ENCODE data around the gene PRDM13.
"Not testable (repeated sequence)": the region's sequence is repeated elsewhere in the genome, so short reads cannot be mapped to it uniquely, and the experiment has no call there.

Gene PRDM13

DNA sequence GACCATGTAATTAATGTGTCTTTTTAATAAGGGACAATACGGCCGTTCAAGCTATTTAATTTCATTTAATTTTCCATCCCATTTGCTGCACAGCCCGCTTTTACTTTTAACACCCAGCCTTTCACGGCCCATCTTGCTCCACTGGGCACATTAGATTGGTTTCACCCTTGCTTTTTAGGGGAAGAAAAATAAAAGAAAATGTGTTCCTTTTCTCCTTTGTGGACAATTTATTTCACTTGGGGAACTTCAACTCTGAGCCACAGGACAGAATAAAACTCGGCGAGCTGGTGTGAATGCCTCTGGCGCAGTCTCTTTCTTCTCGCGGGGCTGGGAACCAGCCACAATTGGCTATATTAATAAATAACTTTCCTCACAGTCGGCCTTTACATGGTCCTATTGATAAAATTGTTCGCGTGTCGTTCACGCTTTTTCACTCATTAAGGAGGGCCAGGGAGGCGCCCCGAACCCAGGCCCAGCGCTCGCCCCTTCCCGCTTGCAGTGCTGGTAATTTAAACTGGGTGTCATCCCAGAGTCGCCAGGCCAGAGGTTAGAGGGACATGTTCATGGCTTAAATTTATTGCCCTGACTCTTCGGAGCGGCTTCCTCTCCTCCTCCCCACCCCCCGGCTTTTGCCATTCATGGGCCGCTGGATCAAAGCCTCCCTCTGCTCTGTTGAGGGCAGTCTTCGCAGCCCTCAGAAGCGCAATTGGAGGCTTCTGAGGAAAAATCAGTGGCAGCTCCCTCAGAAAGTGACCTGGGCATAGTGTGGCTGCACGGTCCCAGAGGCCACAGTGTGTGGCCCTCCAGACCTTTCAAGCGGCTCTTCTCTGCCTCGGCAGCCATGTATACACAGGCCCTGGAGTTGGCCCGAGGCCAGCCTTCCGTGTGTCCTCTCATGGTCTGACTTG lies 2.2 kb upstream of the PRDM13 start:
- no peak for DNase-seq

DNA sequence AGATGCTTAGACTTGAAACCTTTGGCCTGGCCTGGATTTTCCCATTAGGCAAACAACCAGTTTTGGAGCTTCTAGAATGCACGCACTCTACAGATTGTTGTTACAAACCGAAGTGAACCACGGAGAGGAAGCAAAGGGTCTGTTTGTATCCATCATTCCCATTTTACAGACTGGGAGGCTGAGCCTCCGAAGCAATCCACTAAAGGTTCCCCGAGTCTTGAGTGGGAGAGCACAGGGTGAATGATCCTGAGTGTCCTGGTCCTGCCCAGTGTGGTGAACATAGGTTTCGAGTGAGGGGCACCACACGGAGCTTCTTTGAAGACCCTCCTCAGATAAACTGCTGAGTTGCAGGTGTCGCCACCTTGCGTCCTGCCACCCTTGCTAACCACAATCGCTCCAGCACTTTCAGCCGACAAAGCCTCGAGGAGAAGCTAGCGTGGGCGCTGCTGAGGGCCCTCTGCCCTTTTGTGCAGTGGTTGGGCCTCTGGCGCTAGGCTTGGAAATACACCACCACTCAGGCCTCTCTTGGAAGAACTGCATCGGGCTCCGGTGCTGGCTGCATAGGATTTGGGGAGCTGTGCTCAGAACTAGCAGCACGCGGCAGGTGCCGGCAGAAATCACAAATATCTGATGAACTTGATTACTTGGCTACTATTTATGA lies 1.4 kb upstream of the PRDM13 start:
- no peak for DNase-seq

DNA sequence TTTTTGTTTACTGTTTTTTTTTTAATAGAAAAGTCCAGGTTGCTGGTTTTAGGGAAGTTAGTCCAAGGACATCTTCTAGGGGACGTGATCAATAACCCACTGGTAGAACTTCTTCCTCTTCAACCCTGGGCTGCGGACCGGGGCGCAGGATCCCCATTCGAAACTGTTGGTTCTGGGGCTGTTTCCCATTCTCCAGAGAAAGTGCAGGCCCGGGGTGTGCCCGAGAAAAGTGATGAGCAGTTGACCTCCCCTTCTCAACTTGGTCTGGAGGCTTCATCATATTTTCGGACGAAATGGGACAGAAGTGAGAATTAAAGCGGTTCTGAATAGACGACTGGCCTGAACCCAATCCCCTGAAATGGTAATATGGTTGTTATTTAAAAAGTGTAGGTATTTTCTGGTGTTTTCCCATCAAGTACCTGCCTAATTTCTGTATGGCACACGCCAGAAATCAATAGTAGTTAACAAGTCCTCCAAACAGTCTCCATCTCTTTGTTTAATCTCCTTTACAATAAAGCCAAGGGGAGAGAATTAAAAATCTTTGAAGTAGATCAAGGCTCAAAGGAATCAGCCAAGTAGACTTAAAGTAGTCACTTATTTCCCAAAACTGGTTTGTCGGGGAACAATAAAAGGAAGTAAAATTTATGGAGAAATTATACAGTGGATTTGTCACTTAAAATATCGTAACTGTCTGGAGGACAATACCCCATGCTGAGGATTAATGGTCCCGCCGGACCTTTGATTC lies 550 bp upstream of the PRDM13 start:
- DNase-seq = no peak

DNA sequence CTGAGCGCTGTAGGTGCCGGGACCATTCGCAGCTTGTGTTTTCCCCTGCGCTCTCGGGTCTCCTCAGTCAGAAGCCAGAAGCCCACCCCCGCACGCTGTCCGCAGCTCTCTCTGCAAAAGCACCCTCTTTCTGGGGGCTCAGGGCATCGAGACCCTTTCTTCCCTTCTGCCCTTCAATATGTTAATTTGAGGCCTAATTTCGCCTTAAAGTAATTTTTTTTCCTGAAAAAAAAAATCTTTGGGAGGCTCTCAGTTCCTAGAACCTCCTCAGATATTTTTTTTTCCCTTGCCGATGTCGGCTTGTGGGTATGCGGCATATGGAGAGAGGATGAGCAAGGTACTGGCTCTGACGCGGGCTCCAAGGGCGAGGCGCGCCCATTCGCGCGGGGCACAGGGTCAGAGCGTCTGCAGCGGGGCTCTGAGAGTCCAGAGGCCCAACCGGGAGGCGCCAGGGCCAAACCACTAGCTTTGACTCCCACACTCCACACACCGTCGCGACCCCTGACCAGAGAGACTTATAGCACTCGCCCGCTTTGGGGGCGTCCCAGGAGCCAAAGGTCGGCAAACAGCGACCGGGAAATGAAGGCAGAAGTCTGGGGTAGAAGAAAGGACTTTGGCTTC lies 893 bp downstream of the PRDM13 start:
- no peak for DNase-seq

DNA sequence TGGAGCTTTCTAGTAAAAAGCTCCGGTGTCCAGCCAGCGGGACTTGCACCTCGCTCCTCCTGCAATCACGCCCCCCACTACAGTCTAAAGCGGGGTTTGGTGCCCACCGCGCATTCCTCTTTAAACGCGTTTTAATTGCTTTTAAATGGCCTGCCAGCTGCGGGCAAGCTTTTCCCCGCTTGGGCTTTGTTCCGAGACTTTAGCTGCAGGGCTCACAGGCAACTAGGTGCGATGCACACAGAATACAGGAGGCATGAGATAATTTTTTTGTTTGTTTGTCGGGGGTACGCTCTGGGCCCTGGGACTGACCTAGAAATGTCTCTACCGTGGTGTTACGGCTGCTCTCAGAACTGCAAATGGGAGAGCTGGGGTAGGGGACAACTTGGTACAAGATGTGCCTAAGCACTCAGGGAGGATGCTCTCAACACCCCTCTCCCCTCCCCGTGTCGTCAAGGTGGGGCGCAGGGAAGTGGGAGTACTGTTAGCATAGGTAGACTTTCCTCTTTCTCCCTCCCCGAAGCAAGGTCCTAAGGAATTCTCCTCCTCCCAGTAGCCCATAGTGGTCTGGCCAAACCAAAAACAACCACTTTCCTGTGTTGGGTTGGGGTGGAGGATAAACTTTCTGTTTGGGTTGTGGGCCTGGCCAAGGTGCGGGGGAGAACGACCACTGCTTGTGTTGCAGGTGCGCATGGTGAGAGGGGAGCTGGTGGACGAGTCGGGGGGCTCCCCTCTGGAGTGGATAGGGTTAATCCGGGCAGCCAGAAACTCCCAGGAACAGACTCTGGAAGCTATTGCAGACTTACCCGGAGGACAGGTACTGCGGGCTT lies 1.6 kb downstream of the PRDM13 start:
- DNase-seq = no peak

DNA sequence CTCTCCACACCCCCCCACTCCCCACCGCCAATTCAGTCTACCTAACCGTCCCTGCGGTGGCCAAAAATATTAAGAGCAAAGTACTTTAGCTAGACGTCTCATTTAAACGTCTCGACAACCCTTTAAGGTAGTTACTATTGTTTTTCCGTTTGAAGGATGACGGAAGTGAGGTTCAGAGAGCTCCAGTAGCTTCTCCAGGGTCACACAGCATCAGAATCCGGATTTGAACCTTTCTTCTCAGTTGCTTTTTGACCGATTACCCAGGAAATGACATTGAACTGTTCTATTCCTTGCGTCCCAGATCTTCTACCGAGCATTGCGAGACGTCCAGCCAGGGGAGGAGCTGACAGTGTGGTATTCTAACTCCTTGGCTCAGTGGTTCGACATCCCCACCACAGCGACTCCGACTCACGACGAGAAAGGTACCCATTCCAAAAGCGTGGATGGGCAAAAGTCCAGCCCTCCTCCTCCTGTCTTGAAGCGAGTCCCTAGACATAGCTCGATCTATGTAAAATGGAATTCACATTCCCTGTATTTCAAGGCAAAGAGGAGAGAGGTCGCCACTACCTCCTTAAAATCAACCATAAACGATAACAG lies 2.4 kb downstream of the PRDM13 start:
- DNase-seq = no peak

DNA sequence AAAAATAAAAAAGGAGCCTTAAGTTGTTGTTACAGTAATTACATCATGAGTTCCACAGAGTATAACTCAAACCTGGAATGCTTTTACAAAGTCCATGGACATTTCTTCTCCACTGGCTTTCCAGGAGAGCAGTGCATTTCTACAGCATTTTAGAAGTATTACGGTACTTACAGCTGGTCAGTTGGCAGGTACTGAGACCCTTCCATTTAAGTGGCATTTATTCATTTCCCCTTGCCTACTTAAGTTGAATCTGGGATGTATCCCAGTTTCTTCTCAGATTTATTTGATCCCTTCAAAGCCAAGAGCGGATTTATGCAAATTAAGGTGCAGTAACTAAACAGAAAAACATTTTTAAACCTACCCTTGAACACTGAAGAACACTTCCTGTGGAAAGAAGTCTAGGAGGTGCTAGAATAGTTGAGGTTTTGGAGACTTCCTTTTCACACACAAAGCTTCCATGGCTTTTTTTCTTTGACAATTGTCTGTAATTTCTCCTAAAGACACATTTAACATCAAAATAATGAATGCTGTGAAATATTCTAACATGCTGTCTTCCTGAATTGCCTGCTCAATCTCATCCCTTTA lies 3.4 kb downstream of the PRDM13 start:
- DNase-seq = no peak

DNA sequence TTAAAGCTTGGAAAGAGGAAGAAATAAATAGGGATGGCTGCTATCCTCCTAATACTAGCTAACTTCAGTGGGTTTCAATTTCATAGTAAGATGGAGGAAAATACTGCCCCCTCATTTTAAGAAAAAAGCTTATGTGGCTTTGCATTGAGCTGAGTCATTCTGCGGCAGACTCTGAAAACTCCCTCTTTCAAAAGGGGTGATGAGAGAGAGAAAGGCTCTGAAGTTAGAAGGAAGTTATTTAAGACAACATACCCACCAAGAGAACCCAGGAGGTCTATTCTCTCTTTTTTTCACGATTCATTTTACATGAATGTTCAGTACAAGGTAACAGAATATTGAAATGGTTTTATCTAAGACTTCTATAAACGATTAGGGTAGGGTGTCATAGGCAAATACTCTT lies 4.5 kb downstream of the PRDM13 start:
- no peak for DNase-seq

DNA sequence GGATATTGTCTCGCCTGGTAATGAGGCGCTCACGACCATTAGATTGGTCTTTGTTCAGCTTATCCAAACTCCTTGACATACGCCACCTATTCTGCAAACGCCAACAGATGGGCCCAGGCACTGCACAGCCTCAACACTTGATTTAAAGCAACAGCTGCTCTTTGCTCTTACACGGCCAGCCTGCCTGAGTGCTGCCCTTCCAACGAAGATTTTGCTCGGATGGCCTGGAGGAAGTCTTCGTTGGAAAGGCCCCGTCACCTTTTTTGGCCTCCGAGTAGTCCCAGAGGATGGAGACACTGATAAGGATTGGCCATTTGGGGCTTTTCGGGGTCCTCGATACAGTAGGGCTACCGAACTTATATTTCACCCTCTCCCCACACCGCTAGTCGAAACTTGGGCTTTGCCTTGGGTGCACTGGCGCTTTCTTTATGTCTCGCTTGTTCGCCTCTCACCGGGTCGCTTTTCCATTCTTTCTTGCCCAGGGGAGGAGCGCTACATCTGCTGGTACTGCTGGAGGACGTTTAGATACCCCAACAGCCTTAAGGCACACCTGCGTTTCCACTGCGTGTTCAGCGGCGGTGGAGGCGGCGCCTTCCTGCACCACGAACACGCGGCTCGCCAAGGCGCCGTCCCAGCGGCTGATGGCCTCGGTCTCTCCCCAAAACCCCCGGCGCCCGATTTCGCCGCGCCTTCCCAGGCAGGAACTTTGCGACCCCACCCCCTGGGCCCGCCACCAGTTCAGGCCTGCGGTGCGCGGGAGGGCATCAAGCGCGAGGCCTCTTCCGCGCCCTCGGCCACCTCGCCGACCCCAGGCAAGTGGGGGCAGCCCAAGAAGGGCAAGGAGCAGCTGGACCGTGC lies 6.1 kb downstream of the PRDM13 start:
- no peak for DNase-seq

DNA sequence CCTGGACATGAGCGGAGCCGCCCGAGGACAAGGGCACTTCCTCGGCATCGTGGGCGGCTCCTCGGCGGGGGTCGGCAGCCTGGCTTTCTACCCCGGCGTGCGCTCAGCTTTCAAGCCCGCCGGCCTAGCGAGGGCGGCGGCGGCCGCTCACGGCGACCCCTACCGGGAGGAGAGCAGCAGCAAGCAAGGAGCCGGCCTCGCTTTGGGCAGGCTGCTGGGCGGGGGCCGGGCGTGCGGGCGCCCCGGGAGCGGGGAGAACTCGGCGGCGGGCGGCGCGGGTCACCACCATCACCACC lies 6.7 kb downstream of the PRDM13 start:
- no peak for DNase-seq

DNA sequence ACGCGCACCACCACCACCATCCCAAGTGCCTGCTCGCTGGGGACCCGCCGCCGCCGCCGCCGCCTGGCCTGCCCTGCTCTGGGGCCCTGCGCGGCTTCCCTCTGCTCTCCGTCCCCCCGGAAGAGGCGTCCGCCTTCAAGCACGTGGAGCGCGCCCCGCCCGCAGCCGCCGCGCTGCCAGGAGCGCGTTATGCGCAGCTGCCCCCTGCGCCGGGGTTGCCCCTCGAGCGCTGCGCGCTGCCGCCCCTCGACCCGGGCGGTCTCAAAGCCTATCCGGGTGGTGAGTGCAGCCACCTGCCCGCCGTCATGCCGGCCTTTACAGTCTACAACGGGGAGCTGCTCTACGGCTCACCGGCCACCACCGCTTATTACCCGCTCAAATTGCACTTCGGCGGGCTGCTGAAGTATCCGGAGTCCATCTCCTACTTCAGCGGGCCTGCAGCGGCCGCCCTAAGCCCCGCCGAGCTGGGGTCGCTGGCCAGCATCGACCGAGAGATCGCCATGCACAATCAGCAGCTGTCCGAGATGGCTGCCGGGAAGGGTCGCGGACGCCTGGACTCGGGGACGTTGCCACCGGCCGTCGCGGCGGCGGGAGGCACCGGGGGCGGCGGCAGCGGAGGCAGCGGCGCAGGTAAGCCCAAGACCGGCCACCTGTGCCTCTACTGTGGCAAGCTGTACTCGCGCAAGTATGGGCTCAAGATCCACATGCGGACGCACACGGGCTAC lies 7.2 kb downstream of the PRDM13 start:
- no peak for DNase-seq

DNA sequence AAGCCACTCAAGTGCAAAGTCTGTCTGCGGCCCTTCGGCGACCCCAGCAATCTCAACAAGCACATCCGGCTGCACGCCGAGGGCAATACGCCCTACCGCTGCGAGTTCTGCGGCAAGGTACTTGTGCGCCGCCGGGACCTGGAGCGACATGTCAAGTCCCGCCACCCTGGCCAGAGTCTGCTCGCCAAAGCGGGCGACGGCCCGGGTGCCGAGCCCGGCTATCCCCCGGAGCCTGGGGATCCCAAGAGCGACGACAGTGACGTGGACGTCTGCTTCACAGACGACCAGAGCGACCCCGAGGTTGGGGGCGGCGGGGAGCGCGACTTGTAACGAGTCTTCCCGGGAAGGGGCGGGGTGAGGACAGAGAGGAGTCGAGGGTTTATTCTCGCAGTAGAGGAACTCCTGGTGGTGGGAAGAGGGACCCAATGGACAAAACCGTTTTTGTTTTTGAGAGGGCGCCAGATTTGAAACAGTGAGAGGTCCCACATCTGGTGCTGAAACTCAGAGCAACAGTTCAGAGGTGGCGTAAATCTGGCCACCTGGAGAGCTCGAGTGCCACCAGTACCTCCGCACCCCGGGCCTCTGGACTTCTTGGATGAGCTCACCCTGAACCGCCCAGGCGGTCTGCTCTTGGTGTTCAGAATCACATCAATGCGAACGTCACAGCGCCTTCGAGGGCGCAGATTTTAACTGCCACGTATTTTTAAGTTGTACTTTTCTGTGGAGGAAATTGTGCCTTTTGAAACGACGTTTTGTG lies 8.0 kb downstream of the PRDM13 start:
- DNase-seq = no peak

DNA sequence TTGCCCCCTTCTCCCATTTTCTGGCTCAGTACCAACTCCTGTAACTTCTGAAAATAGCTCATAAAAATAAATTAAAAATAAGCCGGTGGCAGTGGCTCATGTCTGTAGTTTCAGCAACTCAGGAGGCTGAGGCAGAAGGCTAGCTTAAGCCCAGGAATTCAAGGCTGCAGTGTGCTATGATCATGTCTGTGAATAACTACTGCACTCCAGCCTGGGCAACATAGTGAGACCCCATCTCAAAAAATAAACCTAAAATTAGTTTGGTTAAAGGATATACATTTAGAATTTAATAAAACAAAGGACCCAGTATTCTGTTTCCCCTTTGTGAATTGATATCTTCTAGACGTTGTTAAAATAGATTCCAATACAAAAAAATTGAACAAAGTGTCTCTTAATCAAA lies 10.5 kb downstream of the PRDM13 start:
- no peak for DNase-seq

DNA sequence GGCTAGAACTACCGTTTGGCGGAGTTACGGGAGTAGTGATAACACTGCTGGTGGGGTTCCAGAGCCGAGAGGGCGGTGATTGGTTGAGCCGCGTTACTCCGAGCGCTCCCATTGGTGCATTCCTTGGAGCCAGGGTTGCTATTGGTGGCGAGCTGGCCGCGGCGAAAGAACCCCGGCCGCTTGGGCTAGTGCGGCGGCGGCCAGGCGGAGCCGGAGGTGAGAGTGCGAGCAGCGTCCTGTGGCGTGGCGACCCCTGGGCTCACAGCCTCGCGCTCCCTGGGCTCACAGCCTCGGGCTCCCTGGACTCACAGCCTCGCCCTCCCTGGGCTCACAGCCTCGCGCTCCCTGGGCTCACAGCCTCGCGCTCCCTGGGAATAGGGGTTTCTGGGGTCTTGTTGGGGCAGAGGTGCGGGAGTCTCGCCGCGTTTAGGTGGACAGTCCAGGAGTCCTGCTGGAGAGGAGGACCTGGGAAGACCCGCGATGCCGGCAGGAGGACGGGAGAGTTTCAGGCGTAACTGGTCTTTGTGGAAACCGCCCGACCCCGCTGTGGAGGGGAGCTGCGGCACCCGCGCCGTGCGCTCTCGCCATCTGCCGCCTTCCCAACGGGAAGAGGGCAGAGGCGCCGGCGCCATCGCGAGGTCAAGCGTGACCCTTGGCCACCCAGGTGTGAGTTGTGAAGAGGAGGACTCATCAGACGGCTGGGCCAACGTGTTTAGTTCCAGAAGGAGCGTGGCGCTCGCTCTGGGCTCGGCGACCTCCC lies 12.2 kb downstream of the PRDM13 start:
- DNase-seq = no peak

DNA sequence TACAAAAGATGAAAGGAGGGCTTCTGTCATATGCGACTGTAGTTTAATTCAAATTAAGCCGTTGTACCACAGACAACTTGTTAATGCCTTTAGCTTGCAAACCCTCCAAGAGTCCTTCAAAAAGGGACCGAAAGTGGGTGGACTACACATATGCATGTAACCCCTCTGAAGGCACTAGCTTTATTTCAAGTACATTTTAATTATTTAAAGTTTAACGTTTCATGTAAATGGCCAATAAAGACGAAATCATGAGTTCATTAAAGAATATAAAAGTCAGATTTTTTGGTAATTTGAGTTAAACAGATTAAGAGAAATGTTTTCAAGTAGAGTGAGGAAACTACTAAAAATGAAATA lies 12.8 kb downstream of the PRDM13 start:
- DNase-seq = no peak

DNA sequence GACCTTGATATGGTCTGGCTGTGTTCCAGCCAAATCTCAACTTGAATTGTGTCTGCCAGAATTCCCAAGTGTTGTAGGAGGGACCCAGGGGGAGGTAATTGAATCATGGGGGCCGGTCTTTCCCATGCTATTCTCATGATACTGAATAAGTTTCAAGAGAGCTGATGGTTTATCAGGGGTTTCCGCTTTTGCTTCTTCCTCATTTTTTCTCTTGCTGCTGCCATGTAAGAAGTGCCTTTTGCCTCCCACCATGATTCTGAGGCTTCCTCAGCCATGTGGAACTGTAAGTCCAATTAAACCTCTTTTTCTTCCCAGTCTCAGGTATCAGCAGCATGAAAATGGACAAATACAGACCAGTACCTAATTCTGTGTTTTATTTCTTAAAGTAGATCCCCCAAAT lies 15.4 kb downstream of the PRDM13 start:
- DNase-seq = not testable (repeated sequence)

DNA sequence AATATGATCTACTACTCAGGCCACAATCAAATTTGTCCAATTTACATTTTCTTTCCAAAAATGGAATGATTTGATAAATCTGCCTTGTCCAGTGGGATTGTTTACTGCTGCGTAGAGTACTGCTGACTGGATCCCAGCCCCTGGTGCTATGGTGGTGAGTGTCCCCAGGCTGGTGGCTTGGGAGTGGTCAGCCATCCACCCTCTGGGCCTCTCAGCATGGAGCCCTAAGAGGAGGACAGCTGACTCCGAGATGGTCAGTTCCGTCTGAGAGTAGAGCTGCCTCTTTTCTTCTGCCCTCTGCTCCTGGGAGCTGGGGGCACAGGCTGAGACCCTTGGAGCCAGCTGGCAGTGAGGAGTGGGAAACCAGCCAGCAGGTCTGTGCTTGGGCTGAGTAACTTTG lies 22.7 kb downstream of the PRDM13 start:
- no peak for DNase-seq

DNA sequence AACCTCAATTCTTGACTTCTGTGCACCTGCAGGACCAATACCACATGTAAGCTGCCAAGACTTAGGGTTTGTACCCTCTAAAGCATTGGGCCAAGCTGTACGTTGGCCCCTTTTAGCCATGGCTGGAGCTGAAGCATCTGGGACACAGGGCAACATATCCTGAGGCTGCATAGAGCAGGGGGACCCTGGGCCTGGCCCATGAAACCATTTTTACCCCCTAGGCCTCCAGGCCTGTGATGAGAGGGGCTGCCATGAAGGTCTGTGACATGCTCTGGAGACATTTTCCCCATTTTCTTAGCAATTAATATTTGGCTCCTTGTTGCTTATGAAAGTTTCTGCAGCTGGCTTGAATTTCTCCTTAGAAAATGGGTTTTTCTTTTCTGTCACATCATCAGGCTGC lies 31.0 kb downstream of the PRDM13 start:
- no peak for DNase-seq

DNA sequence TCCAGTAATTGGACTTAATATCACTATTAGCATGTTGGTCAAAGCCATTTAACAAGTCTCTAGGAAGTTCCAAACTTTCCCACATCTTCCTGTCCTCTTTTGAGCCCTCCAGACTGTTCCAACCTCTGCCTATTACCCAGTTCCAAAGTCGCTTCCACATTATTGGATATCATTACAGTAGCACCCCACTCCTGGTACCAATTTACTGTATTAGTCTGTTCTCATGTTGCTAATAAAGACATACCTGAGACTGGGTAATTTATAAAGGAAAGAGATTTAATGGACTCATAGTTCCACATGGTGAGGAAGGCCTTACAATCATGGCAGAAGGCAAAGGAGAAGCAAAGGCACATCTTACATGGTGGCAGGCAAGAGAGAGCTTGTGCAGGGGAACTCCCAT lies 31.7 kb downstream of the PRDM13 start:
- not testable (repeated sequence) for DNase-seq
